OCI-M1 (cell line): ENCODE measurements around the gene G6PC3.
"Not testable (repeated sequence)": the region's sequence is repeated elsewhere in the genome, so short reads cannot be mapped to it uniquely, and the experiment has no call there.

Source experiments
- DNase-seq: peaks from one replicate; lab custom pipeline; 2025; lab: John Stamatoyannopoulos, UW

Gene G6PC3

DNA sequence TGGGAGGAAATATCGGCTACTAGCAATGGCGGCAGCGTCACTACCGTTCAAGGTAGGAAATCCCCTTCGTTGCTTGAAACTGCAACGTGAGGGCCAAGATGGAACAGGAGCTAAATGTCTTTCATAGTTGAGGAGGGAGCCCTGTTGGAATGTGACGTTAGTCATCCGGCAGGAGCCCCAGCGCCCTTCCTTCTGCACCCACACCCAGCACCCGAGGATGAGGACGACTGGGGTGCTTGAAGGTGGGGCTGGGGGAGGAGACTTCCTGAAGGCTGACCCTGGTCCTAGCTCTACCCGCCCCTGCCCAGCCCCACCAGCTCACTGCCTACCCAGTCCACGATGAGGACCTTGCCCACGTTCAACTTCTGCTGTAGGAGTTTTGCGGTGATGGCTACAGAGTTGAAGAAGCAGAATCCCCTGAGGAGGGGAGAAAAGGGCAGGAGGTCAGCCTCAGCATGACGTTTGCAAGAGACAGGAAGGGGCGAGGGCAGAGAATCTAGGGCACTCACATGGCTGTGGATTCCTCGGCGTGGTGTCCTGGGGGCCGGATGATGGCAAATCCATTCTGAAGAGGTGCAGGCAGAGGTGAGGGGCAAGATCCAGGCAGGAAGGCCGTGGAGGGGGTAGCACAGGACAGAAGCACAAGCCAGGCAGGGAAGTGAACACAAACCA is 11.9 kb downstream of the G6PC3 start:
- DNase-seq: no peak

DNA sequence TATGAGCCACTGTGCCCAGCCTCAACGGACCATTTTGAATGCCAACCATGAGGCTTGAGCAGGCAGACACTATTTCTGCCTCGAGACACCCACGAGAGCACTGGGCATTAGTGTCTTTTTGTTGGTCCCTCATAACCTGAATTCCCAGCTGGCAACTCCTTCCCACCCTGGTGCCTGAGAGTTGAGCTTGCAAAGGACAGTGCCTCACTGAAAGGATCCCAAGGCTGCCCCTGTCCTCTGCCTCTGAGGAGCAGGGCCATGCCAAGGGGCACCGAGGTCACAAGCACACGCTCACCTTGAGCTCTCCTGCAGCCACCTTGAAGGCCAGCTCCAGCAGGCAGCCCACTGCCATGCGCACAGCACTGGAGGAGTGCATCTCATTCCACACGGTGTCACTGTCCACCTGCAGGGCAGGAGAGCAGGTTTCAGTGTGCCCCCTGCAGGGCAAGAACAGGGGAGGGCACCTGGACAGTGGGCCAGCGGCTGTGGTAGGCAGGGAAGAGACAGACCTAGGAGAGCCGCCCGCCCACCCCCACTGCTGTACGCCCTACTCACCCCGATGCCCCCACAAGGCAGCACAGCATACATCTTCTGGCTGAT is 12.8 kb downstream of the G6PC3 start:
- peak; percentile 27 for DNase-seq

DNA sequence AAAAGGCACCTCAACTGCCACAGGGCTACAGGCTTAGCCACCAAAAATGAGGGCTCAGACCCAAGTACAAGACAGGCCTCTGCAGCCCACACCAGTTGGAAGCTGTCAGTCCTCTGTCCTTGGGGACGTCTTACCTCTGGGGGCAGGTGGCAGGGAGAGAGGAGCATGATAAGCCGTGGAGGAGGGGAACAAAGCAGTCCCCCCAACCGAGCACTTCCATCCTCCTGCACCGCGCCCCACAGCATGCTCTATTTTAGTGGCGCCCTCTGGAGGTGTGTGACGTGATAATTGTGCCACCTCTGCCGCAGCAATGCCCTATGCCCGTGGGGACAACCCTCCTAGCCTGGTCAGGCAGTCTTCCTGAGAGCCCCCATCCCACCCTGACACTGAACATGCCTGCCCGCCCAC is 13.6 kb downstream of the G6PC3 start:
- peak; percentile 18 for DNase-seq

DNA sequence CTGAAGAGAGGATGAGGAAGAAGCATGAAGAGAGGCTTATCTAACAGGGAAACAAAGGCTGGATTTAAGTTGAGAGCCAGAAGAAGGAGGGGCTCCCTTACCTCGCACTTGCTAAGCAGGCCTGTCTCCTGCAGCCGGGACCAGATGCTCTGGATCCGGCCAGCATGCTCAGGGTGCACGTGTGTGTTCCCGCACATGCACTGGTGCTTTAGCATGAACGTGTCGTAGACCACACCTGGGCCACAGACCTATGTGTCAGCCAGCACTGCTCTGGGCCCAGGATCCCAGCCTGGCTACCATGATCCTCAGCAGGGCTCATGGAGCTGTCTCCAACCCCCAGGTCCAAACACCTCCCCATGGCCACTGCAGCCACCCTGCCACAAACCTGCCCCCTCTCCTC is 14.4 kb downstream of the G6PC3 start:
- no peak for DNase-seq

DNA sequence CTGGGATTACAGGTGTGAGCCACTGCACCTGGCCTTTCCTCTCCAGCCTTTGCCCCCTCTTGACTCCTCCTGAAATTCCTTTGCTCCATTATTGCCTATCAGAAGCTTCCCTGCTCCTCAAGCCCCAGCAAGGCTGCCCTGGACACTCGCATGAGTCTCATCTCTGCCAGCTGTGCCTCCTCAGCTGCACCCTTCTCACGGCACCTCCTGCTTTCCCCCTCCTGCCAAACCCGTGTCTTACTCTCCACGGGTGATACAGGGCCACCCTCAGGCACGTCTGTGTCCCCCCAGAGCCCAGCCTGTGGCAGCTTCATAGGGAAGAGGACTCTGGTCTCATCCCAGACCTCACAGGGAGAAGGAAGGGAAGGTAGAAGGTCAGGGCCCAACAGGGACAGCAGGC is 15.4 kb downstream of the G6PC3 start:
- DNase-seq: no peak

DNA sequence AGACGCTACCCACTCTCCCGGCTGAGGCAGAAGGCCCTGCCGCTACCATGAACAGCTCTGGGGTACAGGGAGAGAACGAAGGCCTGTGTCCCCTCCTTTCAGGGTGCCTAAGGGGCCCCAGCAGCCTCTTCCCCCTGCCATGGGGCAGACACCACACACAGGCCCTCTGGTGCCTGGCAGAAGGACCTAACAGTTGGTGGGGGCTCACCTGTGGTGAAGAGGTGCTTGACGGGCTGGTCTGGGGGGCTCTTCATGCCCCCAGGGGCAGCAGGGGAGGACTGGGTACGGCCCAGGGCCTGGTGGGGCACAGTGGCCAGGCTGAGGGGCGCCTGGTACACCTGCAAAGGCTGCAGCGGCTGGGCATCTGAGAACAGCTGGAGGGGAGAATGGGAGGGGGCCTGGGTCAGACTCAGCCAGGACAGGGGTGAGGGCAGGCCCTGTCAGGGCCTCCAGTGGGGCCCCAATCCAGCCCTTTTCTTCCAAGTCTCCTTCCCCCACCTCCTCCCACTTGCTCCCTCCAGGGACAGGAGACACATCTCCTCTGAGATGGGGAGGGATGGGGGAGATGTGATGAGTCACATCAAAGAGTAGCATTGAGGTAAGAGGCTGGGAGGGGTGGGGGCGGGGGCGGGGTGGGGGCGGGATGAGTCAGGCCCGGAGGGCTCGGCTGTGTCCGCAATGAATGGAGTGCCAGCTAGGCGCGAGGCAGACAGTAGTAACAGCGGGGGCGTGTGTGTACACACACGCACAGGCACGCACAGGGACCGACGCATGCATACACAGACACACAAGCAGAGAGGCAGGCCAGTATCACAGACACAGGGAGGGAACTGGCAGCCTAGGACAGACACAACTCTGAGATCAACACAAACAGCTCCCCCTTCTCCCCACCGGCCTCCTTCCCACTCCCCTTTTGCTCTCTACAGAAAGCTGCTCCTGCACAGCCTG is 16.1 kb downstream of the G6PC3 start:
- peak; percentile 83 for DNase-seq

DNA sequence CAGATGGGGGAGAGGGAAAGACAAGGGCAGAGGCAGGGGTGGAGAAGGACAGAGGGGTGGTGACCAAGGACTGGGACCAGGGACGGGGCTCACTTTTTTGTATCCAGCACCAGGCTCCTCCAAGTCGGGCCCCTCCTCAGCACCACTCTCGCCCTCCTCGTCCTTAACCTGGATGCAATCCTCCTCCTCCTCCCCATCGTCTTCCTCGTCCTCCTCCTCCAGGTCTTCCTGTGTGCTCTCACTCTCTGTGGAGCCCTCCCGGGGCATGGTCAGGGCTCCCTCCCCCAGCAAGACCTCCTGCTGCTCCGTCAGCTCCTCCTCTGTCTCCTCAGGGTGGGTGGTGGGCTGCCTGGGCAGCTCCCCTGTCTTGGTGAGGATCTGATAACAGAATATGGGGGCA is 16.8 kb downstream of the G6PC3 start:
- DNase-seq: no peak

DNA sequence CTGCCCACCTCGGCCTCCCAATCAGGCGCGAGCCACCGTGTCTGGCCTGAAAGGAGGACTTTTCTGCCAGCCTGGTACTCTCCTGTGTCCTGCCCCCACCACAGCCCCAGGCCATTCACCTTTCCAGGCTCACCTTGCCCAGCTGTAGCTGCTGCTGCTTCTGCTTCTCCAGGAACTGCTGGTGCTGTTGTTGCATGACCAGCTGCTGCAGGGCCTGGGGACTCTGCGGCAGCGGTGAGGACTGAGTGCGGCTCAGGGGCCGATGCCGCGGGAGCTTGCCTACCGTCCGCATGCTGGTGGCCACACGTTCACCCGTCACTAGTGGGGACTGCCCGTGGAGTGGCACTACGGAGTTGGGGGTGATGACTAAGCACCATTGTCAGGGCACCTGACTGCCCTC is 17.7 kb downstream of the G6PC3 start:
- no peak for DNase-seq

DNA sequence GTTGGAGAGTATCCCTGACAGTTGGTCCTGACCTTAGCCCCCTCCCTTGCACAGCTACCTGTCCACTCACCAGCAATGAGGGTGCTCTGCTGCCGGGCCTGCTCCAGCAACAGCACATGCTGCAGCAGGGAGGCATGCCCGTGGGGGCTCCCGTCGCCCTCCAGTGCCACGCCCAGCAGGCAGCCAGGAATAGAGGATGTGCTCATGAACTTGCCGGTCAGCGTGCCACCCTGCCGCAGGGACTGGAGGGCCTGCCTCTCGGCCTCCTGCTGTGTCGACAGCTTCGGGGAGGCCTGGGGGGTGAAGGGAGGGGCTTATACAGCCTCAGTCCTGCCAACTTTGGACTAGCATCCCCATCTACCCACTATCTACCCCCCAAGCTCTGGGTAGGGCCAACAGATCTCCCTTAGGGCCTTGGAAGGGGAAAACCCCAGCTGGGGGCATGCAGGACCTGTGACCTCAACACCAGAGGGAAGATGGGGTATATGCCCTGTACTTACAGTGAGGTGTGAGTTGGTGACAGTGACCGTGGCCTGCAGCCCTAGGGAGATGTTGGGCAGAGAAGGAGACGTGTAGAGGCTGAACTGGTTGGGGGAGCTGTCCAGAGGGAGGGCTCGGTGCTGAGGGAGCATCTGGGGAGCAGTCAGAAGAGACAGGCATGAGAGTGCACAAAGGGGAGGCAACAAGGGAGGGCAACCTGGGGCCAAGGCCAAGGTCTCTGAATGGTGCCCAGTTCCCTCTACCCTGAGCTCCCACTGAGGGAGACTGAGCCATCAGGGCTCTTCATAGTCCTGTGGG is 20.9 kb downstream of the G6PC3 start:
- no peak for DNase-seq

DNA sequence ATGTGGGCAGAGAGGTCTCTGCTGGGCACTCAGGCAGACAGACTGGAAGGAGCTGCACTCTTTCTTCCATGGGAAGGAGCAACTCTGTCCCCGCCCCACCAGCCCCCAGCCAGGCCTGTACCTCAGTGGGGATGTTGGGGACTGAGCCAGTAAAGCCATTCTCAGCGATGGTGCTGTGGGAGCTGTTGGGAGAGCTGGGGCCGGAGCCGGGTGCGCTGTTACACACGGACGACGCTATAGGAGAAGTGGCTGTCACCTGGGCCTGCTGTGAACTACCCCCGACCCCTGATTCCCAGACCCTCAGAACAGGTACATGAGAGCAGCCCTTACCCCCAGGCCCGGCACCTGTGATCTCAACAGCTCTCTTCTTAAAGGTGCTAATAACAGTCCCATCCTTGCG is 21.5 kb downstream of the G6PC3 start:
- no peak for DNase-seq

DNA sequence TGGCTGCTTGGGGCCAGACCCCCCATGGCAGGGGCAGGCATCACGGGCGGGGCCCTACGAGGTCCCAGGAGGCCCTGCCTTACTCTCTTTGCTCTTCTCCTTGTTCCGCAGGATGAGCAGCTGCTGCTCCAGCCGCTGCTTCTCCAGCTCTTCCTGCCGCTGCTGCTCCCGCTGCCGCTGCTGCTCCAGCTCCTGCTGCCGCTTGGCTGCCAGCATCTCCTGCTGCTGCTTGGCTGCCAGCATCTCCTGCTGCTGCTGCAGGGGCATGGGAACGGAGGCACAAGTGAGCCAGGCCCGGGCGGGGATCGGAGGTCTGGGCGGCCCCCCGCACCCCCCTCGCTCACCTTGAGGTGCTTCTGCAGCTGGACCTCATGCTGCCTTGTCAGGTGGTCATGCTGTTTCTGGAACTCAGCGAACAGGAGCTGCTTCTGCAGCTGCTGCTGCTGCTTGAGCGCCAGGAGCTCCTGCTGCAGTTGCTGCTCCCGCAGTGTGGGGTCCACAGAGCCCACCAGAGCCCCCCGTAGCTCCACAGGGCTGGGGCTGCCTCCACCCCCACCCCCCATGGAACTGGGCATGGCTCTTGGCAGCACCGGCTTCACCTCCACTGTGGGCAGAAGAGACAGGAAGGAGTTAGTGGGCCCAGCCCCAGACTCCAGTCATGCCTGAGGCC is 22.8 kb downstream of the G6PC3 start:
- no peak for DNase-seq

DNA sequence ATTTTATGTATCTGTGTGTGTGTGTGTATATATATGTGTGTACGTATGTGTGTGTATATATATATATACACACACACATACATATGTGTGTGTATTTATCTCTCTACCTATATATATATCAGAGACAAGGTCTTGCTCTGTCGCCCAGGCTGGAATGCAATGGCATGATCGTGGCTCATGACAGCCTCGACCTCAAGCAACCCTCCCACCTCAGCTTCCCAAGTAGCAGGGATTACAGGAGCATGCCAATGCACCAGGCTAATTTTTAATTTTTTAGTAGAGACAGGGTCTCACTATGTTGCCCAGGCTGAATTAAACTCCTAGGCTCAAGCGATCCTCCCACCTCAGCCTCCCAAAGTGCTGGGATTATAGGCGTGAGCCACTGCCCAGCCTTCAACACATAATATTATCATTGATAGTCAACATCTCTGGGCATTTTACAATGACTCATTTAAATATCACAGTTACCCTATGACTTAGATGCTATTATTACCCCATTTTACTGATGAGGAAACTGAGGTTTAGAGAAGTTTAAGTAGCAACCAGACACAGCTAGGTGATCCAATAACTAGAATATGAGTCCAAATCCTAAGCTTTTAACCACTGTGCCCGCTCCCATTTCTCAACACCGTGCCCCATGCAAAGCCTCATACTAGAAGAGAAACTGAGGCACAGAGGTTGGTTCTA is 24.3 kb downstream of the G6PC3 start:
- DNase-seq: no peak

DNA sequence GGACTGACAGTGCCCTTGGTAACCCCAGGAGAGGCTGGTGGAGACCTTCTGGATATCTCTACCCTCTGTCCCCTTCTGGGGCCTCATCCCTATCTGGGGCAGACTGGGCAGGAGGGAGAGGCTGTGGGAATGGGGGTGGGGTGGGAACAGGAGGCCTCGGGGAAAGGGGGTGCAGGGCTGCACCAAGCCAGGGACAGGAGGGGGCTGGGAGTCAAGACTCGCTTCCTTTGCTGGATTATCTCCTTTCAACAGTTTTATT is 24.8 kb downstream of the G6PC3 start:
- DNase-seq: no peak

DNA sequence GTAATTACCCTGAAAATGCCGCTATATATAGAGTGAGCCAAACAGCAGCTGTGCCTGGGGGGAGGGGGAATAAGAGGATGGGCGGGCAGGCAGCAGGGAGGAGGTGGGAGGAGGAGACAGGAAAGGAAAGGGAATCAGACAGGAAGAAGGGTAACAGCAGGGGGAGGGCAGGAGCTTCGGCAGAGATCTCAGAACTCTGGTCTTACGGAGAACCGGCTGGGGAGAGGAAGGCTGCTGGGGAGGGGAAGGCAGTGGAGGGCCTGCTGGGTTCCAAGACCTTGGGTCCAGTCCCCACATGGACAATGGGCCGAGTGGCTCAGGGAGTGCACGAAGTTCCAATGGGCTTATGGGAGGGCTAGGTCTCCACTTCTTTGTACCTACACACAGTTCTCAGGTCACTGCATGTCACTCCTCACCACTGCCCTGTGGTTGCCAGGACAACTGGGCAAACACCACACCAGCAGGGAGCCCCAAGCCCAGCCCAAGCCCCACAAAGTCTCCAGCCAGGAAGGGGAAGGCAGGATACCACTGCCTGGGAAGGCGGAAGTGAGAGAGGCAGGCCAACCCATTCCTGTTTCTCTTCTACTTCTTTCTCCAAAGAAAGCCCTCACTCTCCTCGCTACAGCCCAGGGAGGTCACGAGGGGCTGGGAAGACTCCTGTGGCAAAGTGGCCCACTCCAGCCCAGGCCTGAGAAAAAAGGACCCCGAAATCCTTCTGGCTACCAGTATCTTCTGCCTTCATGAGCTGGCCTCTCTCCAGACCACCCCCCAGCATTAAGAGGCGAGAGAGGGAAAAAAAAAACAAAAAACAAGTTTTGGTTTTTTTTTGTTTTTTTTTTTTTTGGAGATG is 25.3 kb downstream of the G6PC3 start:
- peak; percentile 91 for DNase-seq

DNA sequence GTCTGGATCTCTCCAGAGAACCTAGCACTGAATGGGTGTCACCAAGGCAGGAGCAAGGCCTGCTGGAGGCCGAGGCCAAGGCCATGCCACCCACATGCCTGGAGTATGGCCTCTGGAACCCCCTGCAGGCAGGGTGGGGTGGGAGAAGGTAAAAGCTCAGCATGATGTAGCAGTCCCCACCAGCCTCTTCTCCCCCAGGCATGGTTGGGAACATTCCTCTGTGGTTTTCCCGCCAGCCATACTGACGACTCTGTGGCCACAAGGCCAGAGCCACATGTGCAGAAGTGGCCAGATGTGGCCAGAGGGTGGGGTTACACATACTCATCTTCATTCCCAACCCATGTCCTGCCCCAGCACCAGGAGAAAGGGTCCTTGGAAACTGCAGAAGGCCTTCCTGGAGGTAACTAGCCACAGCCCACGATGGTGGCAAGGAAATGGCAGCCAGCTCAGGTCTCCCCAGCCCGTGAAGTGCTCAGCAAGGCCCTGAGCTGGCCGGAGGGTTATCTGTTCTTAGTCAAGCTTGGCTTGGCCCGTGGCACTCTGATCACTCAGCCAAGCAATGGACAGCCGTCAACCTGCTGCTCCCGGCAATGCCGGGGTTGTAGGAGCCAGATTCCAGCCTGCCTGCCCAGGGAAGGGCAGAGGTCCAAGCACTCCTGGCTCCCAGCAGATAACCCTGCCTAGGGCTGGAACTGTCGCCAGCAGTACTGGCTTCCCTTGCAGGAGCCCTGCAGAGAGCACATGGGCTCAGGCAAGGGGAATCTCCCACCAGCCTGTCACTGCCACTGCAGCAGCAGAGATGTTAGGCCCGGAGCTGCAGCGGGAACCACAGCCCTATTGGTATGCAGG is 26.8 kb downstream of the G6PC3 start:
- peak; percentile 53 for DNase-seq

DNA sequence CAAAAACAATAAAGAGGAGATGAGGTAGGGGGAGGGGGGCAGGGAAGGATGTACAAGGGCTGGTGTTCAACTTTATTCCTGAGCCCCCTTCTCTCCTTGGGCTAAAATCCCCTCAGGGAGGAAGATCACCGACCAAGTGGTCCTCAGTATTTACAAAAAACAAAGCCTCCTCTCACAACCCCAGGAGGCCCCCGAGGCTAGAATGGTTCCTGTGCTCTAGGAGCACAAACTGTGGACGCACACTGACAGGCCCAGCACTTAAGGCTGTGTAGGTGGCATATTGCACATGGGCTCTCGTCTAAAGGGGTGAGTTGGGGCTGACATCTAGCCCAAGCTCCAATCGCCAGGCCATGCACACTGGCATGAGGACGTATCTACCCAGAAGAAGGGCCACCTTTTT is 31.3 kb downstream of the G6PC3 start:
- not testable (repeated sequence) for DNase-seq

DNA sequence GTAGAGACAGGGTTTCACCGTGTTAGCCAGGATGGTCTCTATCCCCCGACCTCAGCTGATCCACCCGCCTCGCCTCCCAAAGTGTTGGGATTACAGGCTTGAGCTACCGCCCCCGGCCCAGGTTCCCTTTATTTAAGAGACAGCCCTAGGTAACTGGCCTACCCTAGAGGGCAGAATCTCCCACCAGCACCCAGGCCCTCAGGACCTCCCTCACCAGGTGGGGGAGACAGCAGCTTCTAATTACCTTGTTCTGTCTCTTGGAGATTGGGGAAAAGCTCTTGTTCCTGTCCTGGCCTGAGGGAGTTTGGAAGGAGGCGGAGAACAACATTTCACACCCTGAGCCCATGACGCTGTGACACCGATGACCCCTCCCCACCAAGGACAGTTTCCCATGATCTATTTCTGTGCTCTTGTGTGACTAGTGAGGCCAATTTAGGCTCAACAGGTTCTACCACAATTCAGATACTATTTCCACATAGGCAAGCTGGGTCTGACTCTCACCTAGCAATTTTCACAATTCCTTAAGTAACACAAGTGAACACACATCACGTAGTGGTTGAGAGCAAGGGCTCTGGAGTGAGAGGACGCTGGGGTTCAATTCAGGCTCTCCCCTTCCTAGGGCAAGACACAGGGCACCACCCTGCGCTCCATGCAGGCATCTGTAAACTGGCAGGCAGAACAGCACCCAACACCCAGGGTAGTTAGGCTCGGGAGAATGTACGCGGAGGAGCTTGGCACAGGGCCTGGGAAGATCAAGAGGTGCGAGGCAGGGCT is 32.5 kb downstream of the G6PC3 start:
- DNase-seq: no peak

DNA sequence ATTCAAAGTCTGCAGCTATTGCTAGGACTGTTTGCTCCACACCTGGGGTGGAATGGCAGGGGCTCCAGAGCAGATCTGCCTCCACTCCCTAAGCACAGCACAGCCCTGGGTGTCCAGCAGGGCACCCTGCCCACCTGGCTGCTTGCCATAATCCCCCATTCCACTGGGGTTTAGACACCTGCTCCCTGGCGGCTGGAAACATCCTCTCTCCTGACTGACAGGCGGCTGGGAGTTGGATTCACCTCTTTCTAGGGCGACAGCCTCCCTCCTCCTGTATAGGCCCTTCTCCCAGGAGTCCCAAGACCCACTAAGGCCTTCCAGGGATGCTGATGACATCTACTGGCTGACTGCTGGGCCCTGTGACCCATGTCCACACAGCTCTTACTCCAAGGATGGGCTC is 34.9 kb downstream of the G6PC3 start:
- DNase-seq: no peak

DNA sequence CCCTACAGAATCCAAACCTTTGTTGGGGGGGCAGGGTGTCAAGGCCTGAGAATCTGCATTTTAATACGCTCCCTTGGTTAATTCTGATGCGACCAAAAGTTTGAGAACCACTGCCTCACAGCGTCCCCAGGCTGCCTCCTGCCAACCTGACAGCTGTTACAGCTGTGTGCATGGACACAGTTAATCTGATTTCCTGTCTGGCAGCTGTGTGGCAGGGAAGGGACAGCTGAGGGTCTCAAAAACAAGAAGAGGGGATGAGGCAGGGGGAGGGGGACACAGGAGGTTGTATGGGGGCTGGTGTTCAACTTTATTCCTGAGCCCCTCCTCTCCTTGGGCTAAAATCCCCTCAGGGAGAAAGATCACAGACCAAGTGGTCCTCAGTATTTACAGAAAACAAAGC is 35.4 kb downstream of the G6PC3 start:
- DNase-seq: no peak
